T-helper 1 cell treated with Interleukin-12 subunit alpha and Interleukin-12 subunit beta and Interleukin-4 antibody, amounts not matched to agents 30 μg/mL and 1 μg/mL, for 36 hours (primary cell): ENCODE measurements around the gene ITSN1.

Source experiments
- H3K27ac Mint-ChIP-seq: one replicate; pipeline ENCODE4 v1.8.0; 2021; ENCODE audit warnings: mild to moderate bottlenecking, mixed read lengths
- H3K27me3 Mint-ChIP-seq: one replicate; pipeline ENCODE4 v1.8.0; 2021; ENCODE audit warnings: low read depth, mixed read lengths
- H3K36me3 Mint-ChIP-seq: one replicate; pipeline ENCODE4 v1.8.0; 2021; ENCODE audit warnings: low read depth, mixed read lengths
- H3K4me1 Mint-ChIP-seq: one replicate; pipeline ENCODE4 v1.8.0; 2021; ENCODE audit warnings: low read depth, mixed read lengths
- H3K4me3 Mint-ChIP-seq: one replicate; pipeline ENCODE4 v1.8.0; 2021; ENCODE audit warnings: mild to moderate bottlenecking, moderate library complexity, mixed read lengths
- H3K9me3 Mint-ChIP-seq: one replicate; pipeline ENCODE4 v1.8.0; 2021; ENCODE audit warnings: mixed read lengths

ITSN1 gene

DNA sequence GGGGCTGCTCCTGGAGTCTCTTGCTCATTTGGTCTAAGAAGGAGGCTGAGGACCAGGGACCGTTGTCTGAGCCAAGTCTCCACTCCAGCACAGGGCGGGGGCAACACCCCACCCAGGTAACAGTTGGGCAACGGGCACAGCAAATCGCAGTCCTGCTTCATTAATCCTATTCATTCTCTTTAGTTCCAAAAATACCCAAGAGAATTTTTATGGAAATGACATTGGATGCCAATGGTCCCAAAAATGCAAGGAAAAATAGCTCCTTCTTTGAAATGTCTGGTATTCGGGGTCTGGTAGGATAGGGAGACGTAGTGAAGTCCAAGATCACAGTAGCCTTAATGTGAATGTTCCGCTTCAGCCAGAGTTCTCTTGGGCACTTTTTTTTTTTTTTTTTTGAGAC lies 199.3 kb downstream of the ITSN1 start:
- H3K36me3 Mint-ChIP-seq: no peaks in the 10 kb centered on the region
- H3K4me3 Mint-ChIP-seq: no peak overlapping the region
- H3K4me1 Mint-ChIP-seq: no peaks in the 10 kb centered on the region
- H3K27ac Mint-ChIP-seq: no peak overlapping the region
- no peaks in the 10 kb centered on the region for H3K27me3 Mint-ChIP-seq
- H3K9me3 Mint-ChIP-seq: no peaks in the 10 kb centered on the region

DNA sequence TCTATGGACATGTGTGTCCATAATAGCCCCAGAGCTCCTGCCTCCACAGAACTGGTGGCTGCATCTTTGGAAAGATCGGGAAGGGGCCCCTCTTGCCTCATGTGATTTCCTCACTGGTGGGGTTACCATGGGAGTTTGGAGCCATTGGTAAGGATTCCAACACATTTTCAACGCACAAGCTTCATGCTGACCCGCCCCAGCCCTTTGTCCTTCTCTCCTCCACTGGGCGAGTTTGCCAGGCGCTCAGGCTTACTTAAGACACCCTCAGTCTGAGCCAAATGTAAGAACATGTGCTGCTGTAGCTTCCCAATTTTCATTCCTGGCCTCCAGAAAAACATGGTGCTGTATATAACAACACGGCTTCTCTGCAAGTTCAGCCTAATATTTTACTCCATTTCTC lies 200.9 kb downstream of the ITSN1 start:
- H3K27me3 Mint-ChIP-seq: no peaks in the 10 kb centered on the region
- H3K4me1 Mint-ChIP-seq: no peaks in the 10 kb centered on the region
- H3K4me3 Mint-ChIP-seq: no peak overlapping the region
- no peak overlapping the region for H3K27ac Mint-ChIP-seq
- no peaks in the 10 kb centered on the region for H3K36me3 Mint-ChIP-seq
- no peaks in the 10 kb centered on the region for H3K9me3 Mint-ChIP-seq

DNA sequence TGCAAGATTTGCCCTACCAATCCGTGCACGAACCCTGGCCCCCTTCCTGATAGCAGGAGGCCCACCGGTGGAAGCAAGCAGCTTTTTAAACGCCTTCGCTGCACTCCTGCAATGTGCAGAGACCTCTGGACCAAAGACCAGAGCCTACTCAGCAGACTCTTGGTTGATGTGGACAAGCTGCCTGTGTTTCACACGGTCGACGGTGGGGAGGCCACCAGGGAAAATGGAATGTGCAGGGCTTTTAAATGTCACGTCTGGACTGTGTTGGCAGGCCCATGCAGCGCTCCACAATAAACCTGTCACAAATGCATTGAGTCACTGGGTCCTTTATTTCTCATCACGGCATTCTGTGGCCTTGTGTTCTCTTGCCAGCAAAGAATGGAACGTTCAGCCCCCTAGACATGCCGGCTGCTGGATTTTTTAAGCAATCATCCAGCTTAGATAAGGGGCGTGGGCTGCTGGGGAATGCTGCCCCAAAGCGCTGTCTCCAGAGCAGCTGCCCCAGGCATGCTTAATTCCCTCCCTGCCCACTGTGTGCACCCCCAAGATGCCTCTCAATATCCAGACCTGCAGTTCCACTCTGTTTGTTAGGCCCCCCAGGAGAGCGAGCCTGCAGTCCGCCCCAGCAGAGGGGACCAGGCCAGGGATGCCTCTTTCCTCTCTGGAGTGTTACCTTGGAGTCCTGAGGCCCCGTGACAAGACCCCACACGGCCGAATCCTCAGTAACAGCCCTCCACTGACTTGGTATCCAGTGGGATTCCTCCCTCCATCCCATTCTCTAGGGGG lies 202.0 kb downstream of the ITSN1 start:
- H3K4me1 Mint-ChIP-seq: no peaks in the 10 kb centered on the region
- H3K36me3 Mint-ChIP-seq: no peaks in the 10 kb centered on the region
- H3K4me3 Mint-ChIP-seq: no peak overlapping the region
- no peaks in the 10 kb centered on the region for H3K27me3 Mint-ChIP-seq
- no peak overlapping the region for H3K27ac Mint-ChIP-seq
- no peaks in the 10 kb centered on the region for H3K9me3 Mint-ChIP-seq

DNA sequence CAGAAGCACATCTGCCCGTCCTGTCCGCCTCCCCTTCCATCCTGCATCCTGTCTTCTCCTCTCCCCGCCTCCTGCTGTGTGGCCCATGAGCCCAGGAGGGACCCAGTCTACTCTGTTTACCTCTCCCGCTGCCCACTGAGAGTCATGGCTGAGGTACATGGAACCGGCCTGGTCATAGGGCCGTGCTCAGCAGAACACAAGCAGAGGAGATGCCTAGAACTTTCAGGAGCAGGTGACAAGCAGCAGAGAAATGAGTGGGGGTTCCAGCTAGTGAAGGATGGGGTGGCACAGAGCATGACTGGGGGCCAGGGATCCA lies 202.5 kb downstream of the ITSN1 start:
- no peak overlapping the region for H3K27ac Mint-ChIP-seq
- no peak overlapping the region for H3K4me3 Mint-ChIP-seq
- no peaks in the 10 kb centered on the region for H3K36me3 Mint-ChIP-seq
- H3K9me3 Mint-ChIP-seq: no peaks in the 10 kb centered on the region
- H3K27me3 Mint-ChIP-seq: no peaks in the 10 kb centered on the region
- no peaks in the 10 kb centered on the region for H3K4me1 Mint-ChIP-seq

DNA sequence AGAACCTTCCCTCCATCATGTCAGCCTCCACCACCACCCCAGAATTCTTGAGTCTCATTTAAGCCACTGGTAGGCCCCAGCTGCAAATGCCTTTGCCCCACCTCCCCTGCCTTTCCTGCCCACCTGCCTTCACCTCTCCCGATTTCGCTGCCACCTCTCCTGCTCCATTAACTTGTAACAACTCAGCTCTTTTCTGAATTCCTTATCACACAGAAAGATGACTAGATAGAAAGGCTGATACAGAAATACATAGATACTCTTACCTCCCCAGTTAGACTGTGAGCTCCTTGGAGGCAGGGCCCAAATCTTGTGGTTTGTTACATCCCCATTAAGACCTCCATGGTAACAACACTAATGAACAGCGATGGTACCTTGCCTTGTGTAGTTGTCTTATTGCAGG lies 203.8 kb downstream of the ITSN1 start:
- H3K27me3 Mint-ChIP-seq: no peaks in the 10 kb centered on the region
- no peaks in the 10 kb centered on the region for H3K36me3 Mint-ChIP-seq
- H3K4me1 Mint-ChIP-seq: no peaks in the 10 kb centered on the region
- H3K27ac Mint-ChIP-seq: no peak overlapping the region
- H3K9me3 Mint-ChIP-seq: no peaks in the 10 kb centered on the region
- no peak overlapping the region for H3K4me3 Mint-ChIP-seq

DNA sequence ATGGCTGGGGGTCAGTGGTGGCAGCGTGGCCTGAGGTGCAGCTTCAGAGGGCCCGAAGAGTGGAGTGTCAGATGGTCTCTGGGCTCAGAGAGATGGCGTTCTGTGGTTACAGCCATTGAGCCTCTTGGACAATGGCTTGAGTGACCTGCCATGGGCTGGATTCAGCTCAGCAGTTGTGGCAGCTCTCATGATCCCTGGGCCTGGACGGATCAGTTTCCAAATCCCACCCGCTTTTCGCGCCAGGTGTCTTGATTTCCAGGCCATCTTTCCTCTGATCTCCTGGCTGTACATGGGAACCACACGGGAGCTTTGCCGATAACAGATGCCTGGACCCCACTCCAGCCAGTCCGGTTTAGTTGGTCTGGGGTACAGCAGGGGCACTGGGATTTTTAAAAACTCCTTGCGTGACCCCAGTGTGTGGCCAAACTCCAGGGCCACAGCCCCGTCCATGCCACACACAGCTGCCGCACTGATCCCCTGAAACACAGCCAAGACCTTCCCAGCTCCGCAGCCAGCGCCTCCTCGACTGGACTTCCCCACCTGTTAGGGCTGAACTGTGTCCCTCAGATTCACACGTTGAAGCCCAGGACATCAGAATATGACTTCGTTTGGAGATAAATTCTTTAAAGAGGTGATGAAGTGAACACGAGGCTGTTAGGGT lies 205.4 kb downstream of the ITSN1 start:
- no peak overlapping the region for H3K4me3 Mint-ChIP-seq
- H3K27me3 Mint-ChIP-seq: no peaks in the 10 kb centered on the region
- H3K9me3 Mint-ChIP-seq: no peaks in the 10 kb centered on the region
- H3K27ac Mint-ChIP-seq: no peak overlapping the region
- H3K4me1 Mint-ChIP-seq: no peaks in the 10 kb centered on the region
- no peaks in the 10 kb centered on the region for H3K36me3 Mint-ChIP-seq

DNA sequence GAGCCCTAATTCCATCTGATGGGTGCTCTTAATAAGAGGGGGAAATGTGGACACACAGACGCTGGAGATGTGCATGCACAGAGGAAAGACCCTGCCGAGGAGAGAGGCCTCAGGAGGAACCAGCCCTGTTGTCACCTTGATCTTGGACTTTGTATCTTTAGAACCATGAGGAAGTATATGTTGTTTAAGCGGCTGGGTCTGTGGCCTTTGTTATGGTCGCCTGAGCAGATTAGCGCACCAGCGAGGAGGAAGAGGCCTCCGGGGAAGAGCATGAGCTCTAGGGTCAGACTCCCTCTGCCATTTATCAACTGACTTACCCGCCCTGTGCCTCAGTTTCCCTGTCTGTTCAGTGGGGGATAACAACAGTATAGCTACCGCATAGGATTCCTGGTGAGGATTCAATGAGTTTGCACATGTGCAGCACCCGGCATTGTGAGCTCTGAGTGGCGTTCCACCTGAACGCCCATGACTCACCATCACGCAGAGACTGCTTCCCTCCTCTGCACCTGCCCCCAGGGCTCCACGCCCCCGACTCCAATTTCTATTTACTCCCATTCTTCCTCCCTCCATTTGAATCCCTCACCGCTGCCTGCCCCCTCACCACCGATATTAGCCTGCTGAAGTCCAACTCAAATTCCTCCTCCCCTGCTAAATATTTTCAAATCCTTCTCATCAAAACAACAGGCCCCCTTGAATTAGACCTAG lies 206.1 kb downstream of the ITSN1 start:
- H3K9me3 Mint-ChIP-seq: no peaks in the 10 kb centered on the region
- no peak overlapping the region for H3K27ac Mint-ChIP-seq
- no peak overlapping the region for H3K4me3 Mint-ChIP-seq
- no peaks in the 10 kb centered on the region for H3K36me3 Mint-ChIP-seq
- no peaks in the 10 kb centered on the region for H3K4me1 Mint-ChIP-seq
- H3K27me3 Mint-ChIP-seq: no peaks in the 10 kb centered on the region

DNA sequence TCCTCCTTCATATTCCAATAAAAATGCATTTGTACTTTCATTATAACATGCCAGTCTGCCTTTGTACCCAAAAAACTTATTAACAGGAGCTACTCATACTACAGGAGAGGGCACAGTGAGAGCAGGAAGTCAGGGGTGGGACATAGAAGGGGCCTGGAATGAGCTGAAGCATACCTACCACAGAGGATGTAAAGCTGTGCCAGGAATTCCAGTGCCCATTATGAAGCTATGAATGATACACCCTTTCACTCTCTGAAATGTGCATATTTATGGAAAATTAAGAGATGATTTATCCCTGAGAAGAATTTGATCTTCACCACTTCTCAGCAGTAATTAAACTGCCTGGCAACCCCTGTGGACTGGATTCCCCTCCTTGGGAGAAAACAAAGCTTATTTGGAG lies 207.5 kb downstream of the ITSN1 start:
- no peaks in the 10 kb centered on the region for H3K4me1 Mint-ChIP-seq
- no peaks in the 10 kb centered on the region for H3K27me3 Mint-ChIP-seq
- H3K36me3 Mint-ChIP-seq: no peaks in the 10 kb centered on the region
- no peak overlapping the region for H3K4me3 Mint-ChIP-seq
- no peak overlapping the region for H3K27ac Mint-ChIP-seq
- H3K9me3 Mint-ChIP-seq: no peaks in the 10 kb centered on the region

DNA sequence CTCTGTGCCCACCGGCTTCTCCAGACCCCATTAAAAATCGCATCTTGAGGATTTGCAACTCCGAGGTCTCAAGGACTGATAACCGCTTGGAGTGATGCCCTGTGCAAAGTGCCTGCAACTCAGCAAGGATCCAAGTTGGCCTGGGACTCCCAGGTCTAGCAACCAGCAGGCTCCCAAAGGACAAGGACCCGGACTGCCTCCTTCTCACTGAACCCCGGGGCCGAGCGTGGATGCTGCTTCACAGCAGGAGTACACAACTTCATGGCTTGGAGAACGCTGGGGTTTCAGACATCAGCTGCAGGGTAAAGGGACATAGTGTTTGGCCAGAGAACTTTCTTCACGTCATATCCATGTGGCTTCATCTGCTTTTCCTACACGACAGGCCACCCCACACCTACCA lies 208.1 kb downstream of the ITSN1 start:
- Mint-ChIP-seq H3K27ac (no peak overlapping the region), H3K4me1 (no peaks in the 10 kb centered on the region), H3K27me3 (no peaks in the 10 kb centered on the region), H3K4me3 (no peak overlapping the region), H3K36me3 (no peaks in the 10 kb centered on the region), H3K9me3 (no peaks in the 10 kb centered on the region)

DNA sequence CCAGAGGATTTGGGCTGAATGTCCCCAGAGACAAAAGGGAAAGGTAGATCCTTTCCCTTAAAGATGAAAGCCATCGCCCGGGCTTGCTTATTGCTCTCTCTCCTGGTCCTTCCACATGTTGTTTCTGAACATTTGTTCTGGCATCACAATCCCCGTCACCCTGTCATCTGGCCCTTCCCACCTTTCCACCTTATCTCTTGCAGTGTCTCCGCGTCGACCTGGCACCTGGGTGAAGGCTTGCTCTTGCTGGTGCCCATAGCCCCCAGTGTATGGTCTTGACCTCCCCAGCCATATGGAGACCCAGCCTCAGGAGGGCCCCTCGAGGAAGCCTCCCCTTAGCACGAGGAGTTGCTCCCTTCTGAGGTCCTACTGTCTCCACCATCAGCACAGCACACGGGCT lies 208.7 kb downstream of the ITSN1 start:
- Mint-ChIP-seq H3K27me3 (no peaks in the 10 kb centered on the region), H3K9me3 (no peaks in the 10 kb centered on the region), H3K27ac (no peak overlapping the region), H3K36me3 (no peaks in the 10 kb centered on the region), H3K4me3 (no peak overlapping the region), H3K4me1 (no peaks in the 10 kb centered on the region)

DNA sequence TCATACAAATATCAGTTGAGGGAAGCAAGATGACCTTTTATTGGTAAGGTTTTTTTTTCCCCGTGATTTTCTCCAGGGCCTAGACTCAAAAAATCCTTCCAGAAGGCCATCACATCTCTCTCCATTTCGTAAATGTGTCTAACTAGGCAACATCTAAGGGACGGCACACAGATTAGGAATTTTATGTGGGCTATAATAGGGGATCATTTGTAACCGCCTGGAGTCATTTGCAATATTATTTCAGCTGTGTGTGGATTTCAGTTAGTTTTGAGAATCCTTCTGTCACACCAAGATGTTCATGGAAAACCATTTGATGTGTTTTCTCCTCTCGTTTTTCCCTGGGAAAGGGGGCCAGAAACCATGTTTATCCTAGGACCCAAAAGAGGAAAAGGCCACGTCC lies 210.2 kb downstream of the ITSN1 start:
- Mint-ChIP-seq H3K36me3 (no peaks in the 10 kb centered on the region), H3K27me3 (no peaks in the 10 kb centered on the region)

DNA sequence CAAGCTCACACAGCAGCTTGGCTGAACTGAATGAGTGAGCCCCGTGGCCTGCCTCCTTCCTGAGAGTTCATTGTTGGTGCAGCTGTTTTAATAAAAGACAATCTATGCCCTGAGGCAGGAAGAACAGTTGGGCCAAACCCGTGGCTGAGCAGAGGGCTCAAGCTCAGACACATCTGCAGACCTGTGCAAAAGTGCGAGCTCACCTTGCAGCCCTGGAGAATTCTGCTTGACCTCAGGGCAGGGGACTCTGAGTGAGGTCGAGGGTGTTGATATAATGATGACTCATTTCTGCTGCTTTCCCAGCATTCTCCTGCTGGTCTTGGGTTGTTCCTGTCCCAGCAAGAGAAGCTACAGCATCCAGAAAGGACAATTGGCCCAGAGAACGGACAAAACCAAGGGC lies 212.3 kb downstream of the ITSN1 start:
- H3K27me3 Mint-ChIP-seq: no peaks in the 10 kb centered on the region
- H3K36me3 Mint-ChIP-seq: no peaks in the 10 kb centered on the region
- no peak overlapping the region for H3K27ac Mint-ChIP-seq
- H3K4me1 Mint-ChIP-seq: no peaks in the 10 kb centered on the region
- no peak overlapping the region for H3K4me3 Mint-ChIP-seq
- H3K9me3 Mint-ChIP-seq: no peaks in the 10 kb centered on the region

More for the DNA sequence above, 210.2 kb downstream of the ITSN1 start:
- Mint-ChIP-seq H3K4me1 (no peaks in the 10 kb centered on the region), H3K9me3 (no peaks in the 10 kb centered on the region), H3K4me3 (no peak overlapping the region), H3K27ac (no peak overlapping the region)

DNA sequence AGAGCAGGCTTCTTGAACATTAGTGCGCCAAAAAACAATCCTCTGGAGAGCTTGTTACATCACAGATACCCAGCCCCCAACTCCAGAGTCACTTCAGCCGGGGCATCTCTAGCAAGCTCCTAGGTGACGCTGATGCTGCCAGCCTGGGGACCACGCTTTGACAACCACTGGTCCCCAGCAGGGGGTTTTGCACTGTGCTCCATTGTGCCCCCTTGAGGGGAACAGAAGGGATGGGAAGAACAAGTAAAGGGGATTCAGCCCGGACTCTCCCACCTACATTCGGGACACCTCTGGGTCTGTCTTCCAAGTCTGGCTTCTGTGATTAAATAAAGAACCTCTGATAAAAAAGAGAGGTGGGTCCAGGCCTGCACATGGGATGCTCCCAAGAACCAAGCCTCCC lies 212.9 kb downstream of the ITSN1 start:
- H3K9me3 Mint-ChIP-seq: no peaks in the 10 kb centered on the region
- no peak overlapping the region for H3K27ac Mint-ChIP-seq
- H3K4me1 Mint-ChIP-seq: no peaks in the 10 kb centered on the region
- H3K4me3 Mint-ChIP-seq: no peak overlapping the region
- no peaks in the 10 kb centered on the region for H3K27me3 Mint-ChIP-seq
- H3K36me3 Mint-ChIP-seq: no peaks in the 10 kb centered on the region

DNA sequence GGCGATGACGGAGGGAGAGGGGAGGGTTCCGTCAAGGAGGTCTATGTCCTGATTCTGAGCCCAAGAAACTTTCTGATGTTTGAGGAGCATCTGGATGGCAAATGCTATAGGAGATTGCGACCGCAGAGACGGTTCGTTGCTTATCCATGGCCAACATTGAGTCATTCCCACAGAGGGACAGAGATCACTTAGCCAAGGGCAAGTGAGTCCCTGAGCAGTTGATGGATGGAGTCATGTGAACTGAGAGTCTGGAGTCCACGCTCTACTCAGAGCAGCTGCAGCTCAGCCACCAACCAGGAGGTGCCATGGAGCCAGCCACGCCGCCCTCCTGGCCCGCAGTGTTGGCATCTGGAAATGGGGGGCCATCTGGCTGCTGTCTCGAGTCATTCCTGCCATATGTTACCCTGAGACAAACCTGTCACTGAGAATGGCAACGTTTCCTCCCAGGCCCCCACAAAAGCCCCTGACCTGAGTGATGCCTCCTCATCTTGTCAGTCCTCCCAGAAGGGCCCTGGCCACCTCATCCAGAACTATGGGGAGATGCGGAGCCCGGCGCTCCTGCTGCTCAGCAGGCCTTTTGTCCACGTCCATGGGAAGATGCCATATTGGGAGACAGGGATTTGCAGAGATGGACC lies 214.7 kb downstream of the ITSN1 start:
- H3K36me3 Mint-ChIP-seq: no peaks in the 10 kb centered on the region
- H3K27ac Mint-ChIP-seq: no peak overlapping the region
- H3K27me3 Mint-ChIP-seq: no peaks in the 10 kb centered on the region

More for the DNA sequence above, 214.7 kb downstream of the ITSN1 start:
- no peak overlapping the region for H3K4me3 Mint-ChIP-seq
- no peaks in the 10 kb centered on the region for H3K9me3 Mint-ChIP-seq
- H3K4me1 Mint-ChIP-seq: no peaks in the 10 kb centered on the region
